ENCODE results near the gene SPRYD7. TPM values are rescaled to one million over a fixed set of nuclear protein-coding genes. Genes with fewer than 3 reads are reported as not detected.

The SPRYD7 gene
- total RNA-seq, 2 donors from 2014 or later = 3.7 to 6.4 TPM

DNA sequence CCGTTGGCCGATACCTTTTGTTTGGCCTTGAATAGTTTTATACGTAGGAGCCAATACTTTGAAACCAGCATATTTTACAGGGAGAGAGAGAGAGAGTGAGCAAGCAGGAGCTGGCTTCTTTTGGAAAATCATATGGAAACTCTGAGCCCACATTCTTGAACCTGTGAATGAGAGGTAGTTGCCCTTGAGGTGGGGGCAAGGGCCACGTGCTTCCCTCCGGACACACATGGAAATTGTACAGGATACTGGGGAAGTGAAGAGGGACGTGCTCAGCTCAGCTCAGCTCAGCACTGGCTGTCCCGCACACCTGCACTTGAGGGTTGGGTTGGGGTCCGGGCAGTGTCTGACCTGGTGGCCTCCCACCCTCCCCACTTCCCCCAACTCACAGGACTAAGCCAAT is 68.3 kb downstream of the SPRYD7 start:
- ATAC-seq (replicated peaks in 1 of 2) = no peak
- no peak for DNase-seq
- Mint-ChIP-seq H3K4me1 (ENCODE audit: low read depth) (no peaks in the 10 kb centered on the region), H3K4me3 (no peak overlapping the region), H3K9me3 (no peaks in the 10 kb centered on the region), H3K27me3 (ENCODE audit: low read depth) (peaks cover 8% of the 10 kb centered on the region), H3K27ac (no peak overlapping the region), H3K36me3 (ENCODE audit: insufficient read depth in 2 of 2) (no peaks in the 10 kb centered on the region)

- no peak for ATAC-seq (replicated peaks in 1 of 2)
- H3K27ac Mint-ChIP-seq = no peak overlapping the region
- H3K36me3 Mint-ChIP-seq (ENCODE audit: insufficient read depth in 2 of 2) = no peaks in the 10 kb centered on the region
- peaks cover 12% of the 10 kb centered on the region for H3K27me3 Mint-ChIP-seq (ENCODE audit: low read depth)
- H3K9me3 Mint-ChIP-seq = peaks cover 0 to 2% of the 10 kb centered on the region in 2 donors
- no peak for DNase-seq
- no peak overlapping the region for H3K4me3 Mint-ChIP-seq
- no peaks in the 10 kb centered on the region for H3K4me1 Mint-ChIP-seq (ENCODE audit: low read depth)
Observed at GRCh38 chr13:49865218-49865617, 70.9 kb downstream of the SPRYD7 start.

DNA sequence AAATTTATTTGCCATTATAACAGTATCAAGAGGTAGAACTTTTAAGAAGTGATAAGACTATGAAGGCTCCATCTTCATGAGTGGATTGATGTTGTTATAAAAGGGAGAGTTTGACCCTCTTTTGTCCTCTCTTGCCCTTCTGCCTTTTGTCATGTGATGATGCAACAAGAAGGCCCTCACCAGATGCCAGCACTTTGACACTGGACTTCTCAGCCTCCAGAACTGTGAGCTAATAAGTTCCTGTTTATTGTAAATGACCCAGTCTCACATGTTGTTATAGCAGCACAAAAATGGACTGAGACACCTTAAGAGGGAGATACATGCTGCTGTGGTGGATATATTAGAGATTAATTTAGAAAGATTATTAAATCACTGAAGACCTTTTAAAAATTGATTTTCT is 71.6 kb downstream of the SPRYD7 start:
- Mint-ChIP-seq H3K27ac (no peak overlapping the region), H3K36me3 (ENCODE audit: insufficient read depth in 2 of 2) (no peaks in the 10 kb centered on the region), H3K4me3 (no peak overlapping the region), H3K9me3 (peaks cover 0 to 2% of the 10 kb centered on the region in 2 donors), H3K27me3 (ENCODE audit: low read depth) (peaks cover 12% of the 10 kb centered on the region), H3K4me1 (ENCODE audit: low read depth) (no peaks in the 10 kb centered on the region)
- ATAC-seq (replicated peaks in 1 of 2) (no peak), DNase-seq (no peak)

Other genes with a start within 250 kb of the SPRYD7 start
- gene EBPL, start 244.9 kb downstream of the SPRYD7 start, total RNA-seq = 10 to 100 TPM; 34.0 to 41.5 TPM
- 10 to 100 TPM; 23.5 to 27.0 TPM for gene KPNA3, start 143.7 kb downstream of the SPRYD7 start, total RNA-seq
- 10 to 100 TPM; 12.1 to 12.6 TPM for gene TRIM13, start 60.7 kb upstream of the SPRYD7 start, total RNA-seq
- under 1 TPM; 0.31 to 0.32 TPM for gene KCNRG, start 79.1 kb upstream of the SPRYD7 start, total RNA-seq

All from activated T-cell treated with anti-CD3 and anti-CD28 coated beads, Interleukin-2, amount 50 U/mL, for 72 hours (primary cell).